Measurements from ENCODE around the gene GMPR2.
"Not testable (repeated sequence)": the region's sequence is repeated elsewhere in the genome, so short reads cannot be mapped to it uniquely, and the experiment has no call there.

Gene GMPR2

GRCh38 chr14:24231263-24232120 is 1.2 kb upstream of the GMPR2 start:
- DNase-seq (ENCODE audit: low spot score), result peak; percentile 12

- peak; percentile 87 for DNase-seq (ENCODE audit: low spot score)
These were observed 546 bp upstream of the GMPR2 start, which contains the start of gene NEDD8 for GRCh38 chr14:24232121-24232644. NEDD8 (minus strand) TSS chr14:24232367; CDS start chr14:24232267, 100 bp downstream.

- DNase-seq (ENCODE audit: low spot score), result no peak
These were observed 773 bp downstream of the GMPR2 start for GRCh38 chr14:24233538-24233866.

- DNase-seq (ENCODE audit: low spot score), result no peak
These were observed 1.6 kb downstream of the GMPR2 start for GRCh38 chr14:24234095-24235005.

GRCh38 chr14:24235804-24236688 is 3.3 kb downstream of the GMPR2 start:
- no peak for DNase-seq (ENCODE audit: low spot score)

- no peak for DNase-seq (ENCODE audit: low spot score)
These were observed 4.1 kb downstream of the GMPR2 start for GRCh38 chr14:24236689-24237462.

GRCh38 chr14:24237463-24237955 is 4.8 kb downstream of the GMPR2 start:
- no peak for DNase-seq (ENCODE audit: low spot score)

- no peak for DNase-seq (ENCODE audit: low spot score)
These were observed 5.4 kb downstream of the GMPR2 start for GRCh38 chr14:24238123-24238522.

GRCh38 chr14:24238527-24239037 is 5.9 kb downstream of the GMPR2 start:
- DNase-seq (ENCODE audit: low spot score), result no peak

GRCh38 chr14:24240110-24240918 is 7.6 kb downstream of the GMPR2 start:
- DNase-seq (ENCODE audit: low spot score), result no peak

- DNase-seq (ENCODE audit: low spot score), result peak; percentile 92
These were observed 9.2 kb downstream of the GMPR2 start for GRCh38 chr14:24241829-24242443.

- no peak for DNase-seq (ENCODE audit: low spot score)
These were observed 10.7 kb downstream of the GMPR2 start for GRCh38 chr14:24243336-24243836.

GRCh38 chr14:24245350-24245749 is 12.6 kb downstream of the GMPR2 start:
- not testable (repeated sequence) for DNase-seq (ENCODE audit: low spot score)

- peak; percentile 68 for DNase-seq (ENCODE audit: low spot score)
These were observed 14.1 kb downstream of the GMPR2 start for GRCh38 chr14:24246765-24247212.

GRCh38 chr14:24247422-24247821 is 14.7 kb downstream of the GMPR2 start:
- peak; percentile 23 for DNase-seq (ENCODE audit: low spot score)

- no peak for DNase-seq (ENCODE audit: low spot score)
These were observed 16.7 kb downstream of the GMPR2 start for GRCh38 chr14:24249230-24250021.

GRCh38 chr14:24250354-24250753 is 17.6 kb downstream of the GMPR2 start:
- DNase-seq (ENCODE audit: low spot score), result no peak

- DNase-seq (ENCODE audit: low spot score), result no peak
These were observed 19.2 kb downstream of the GMPR2 start for GRCh38 chr14:24251880-24252288.
